Measurements from ENCODE around the gene GDAP2. TPM values are rescaled to one million over a fixed set of nuclear protein-coding genes. Genes with fewer than 3 reads are reported as not detected.
"Not testable (repeated sequence)": the region's sequence is repeated elsewhere in the genome, so short reads cannot be mapped to it uniquely, and the experiment has no call there.

Gene GDAP2
- total and polyA plus RNA-seq, 11 donors, result 1.4 to 25.6 (median 19.0) TPM

DNA sequence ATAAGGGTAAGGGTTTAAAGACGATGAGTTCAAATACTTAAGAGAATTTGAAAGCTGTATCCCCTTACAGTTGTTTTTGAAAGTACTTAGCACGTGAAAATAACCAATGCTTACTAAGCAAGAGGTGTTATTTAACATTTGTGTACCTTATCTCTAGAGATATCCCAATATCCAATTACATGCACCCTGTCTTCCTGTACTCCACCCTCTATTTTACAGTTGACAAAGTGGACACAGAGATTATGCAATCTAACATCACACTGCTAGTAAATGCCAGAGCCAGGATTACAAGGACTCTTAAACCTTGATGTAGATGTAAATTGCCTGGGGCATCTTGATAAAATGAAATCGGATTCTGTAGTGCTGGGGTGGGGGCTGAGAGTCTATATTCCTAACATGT lies 72.0 kb downstream of the GDAP2 start:
- DNase-seq (no peak), ATAC-seq (no peak)
- Histone ChIP-seq H3K4me3 (no peak overlapping the region), H3K27ac (no peak overlapping the region), H3K4me1 (peaks cover 0 to 6% (median 0%) of the 10 kb centered on the region in 12 donors), H3K27me3 (no peaks in the 10 kb centered on the region), H3K9me3 (no peaks in the 10 kb centered on the region), H3K36me3 (peaks cover 0 to 12% (median 7%) of the 10 kb centered on the region in 9 donors)
- intact Hi-C loops (cut with DNase I), result no loop called here
- TF ChIP-seq POLR2A (IDR thresholded peaks at IDR 0.05) (no peak), CTCF (IDR thresholded peaks at IDR 0.05) (no peak)
- 50 to 65% (median 59%) methylated on average over 3 of the region's 3 CpGs for WGBS, 4 donors

DNA sequence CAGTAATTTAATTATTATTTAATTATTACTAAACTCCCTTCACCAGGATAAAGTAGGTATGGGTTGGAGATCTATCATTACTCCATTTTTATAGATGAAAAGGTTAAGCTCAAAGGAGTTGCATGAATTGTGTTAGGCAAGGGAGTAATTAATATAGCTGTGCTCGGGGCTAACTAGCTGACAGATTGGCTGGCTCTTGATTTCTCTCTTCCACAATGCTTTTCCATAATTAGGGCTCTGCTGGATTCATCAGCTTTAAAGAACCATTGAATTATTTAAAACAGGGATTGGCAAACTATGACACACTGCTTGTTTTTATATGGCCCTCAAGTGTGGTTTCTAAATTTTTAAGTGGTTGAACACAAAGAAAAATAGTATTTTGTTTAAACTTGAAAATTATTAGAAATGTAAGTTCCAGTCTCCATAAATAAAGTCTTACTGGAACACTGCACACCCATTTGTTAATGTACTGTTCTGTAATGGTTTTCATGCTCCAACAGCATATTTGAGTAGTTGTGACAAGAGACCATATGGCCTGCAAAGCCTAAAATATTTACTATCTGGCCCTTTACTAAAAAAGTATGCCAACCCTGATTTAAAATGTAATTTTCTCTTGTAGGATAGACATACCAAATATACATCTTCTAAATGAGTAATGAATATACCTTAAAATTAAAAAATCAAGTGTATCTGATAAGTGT lies 76.4 kb downstream of the GDAP2 start:
- intact Hi-C loops (cut with DNase I), result no loop called here
- Histone ChIP-seq H3K9me3 (no peaks in the 10 kb centered on the region), H3K27me3 (no peaks in the 10 kb centered on the region), H3K4me1 (no peaks in the 10 kb centered on the region), H3K4me3 (no peak overlapping the region), H3K27ac (no peak overlapping the region), H3K36me3 (peaks cover 0 to 9% (median 3%) of the 10 kb centered on the region in 9 donors)
- ATAC-seq (no peak), DNase-seq (no peak)
- WGBS, 4 donors, result 89 to 93% (median 89%) methylated on average over 1 of the region's 1 CpG
- no peak for TF ChIP-seq POLR2A (IDR thresholded peaks at IDR 0.05)
- TF ChIP-seq CTCF (IDR thresholded peaks at IDR 0.05), result no peak

- DNase-seq (no peak), ATAC-seq (no peak)
- Histone ChIP-seq H3K27ac (no peak overlapping the region), H3K27me3 (no peaks in the 10 kb centered on the region), H3K4me3 (no peak overlapping the region), H3K36me3 (peaks cover 0 to 9% (median 3%) of the 10 kb centered on the region in 9 donors), H3K4me1 (no peaks in the 10 kb centered on the region), H3K9me3 (no peaks in the 10 kb centered on the region)
- no peak for TF ChIP-seq CTCF (IDR thresholded peaks at IDR 0.05)
- TF ChIP-seq POLR2A (IDR thresholded peaks at IDR 0.05), result no peak
- intact Hi-C loops (cut with DNase I), result no loop called here
- WGBS, 4 donors, result 88 to 98% (median 94%) methylated on average over 2 of the region's 2 CpGs
Measured at GRCh38 chr1:117851687-117852086, 77.7 kb downstream of the GDAP2 start.

DNA sequence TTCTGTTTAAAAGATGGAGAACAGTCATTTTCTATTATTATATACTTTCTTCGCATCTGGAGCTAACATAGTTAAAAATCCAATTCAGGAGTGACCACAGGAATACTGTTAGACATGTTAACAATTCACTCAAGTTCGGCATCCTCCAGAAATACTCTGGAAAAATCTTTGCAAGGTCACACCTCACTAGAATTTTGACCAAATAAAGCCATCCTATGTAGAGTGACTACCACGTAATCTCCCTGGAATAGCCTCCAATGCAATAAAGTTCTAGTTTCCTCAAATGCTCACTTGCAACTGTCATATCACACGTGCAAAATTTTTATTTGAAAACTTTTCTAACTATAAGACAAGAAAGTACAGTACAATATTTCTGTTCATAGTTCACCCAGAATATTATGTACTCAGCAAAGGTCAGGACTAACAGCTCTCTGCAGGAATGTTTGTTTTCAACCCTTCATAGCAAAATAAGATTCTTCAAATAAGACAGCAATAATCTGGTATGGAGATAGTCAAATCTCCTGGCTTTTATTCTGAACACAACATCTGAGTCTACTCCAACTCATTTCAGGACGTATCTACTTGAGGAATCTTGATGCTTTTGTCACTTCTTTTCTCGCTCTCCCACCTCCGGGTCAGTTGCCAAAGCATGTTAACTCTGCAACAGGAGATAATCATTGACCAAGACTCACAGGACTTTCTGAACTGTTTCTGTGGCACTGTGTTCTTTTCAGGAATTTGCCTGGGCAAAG lies 82.6 kb downstream of the GDAP2 start:
- Histone ChIP-seq H3K9me3 (peaks cover 0 to 18% (median 2%) of the 10 kb centered on the region in 12 donors), H3K4me1 (no peaks in the 10 kb centered on the region), H3K36me3 (peaks cover 0 to 4% (median 0%) of the 10 kb centered on the region in 9 donors), H3K27me3 (no peaks in the 10 kb centered on the region), H3K27ac (no peak overlapping the region), H3K4me3 (no peak overlapping the region)
- WGBS, 4 donors, result 74 to 84% (median 80%) methylated on average over 7 of the region's 7 CpGs
- ATAC-seq (no peak), DNase-seq (no peak)
- intact Hi-C loops (cut with DNase I), result no loop called here
- no peak for TF ChIP-seq CTCF (IDR thresholded peaks at IDR 0.05)
- TF ChIP-seq POLR2A (IDR thresholded peaks at IDR 0.05), result no peak

- DNase-seq; H3K4me1 ChIP-seq; H3K27me3 ChIP-seq; H3K36me3 ChIP-seq; H3K4me3 ChIP-seq; ATAC-seq; intact Hi-C loops (cut with DNase I); H3K27ac ChIP-seq: not testable (repeated sequence)
- peaks cover 0 to 18% (median 2%) of the 10 kb centered on the region in 12 donors for H3K9me3 ChIP-seq
Measured at GRCh38 chr1:117844478-117844877, 84.9 kb downstream of the GDAP2 start.
